GM18502 (cell line): ENCODE results near the gene TSC22D1.

Source experiments
- ATAC-seq: cut with Tn5 transposase; IDR thresholded peaks from one replicate; pipeline ENCODE4 v1.9.1; 2021; ENCODE audit warnings: mild to moderate bottlenecking; ENCODE audit not compliant: unreplicated experiment, poor library complexity

The TSC22D1 gene

GRCh38 chr13:44435142-44435918, 140.8 kb downstream of the TSC22D1 start:
- ATAC-seq = peak; percentile 74

- ATAC-seq = no peak
Observed at GRCh38 chr13:44434766-44435141, 141.4 kb downstream of the TSC22D1 start.

DNA sequence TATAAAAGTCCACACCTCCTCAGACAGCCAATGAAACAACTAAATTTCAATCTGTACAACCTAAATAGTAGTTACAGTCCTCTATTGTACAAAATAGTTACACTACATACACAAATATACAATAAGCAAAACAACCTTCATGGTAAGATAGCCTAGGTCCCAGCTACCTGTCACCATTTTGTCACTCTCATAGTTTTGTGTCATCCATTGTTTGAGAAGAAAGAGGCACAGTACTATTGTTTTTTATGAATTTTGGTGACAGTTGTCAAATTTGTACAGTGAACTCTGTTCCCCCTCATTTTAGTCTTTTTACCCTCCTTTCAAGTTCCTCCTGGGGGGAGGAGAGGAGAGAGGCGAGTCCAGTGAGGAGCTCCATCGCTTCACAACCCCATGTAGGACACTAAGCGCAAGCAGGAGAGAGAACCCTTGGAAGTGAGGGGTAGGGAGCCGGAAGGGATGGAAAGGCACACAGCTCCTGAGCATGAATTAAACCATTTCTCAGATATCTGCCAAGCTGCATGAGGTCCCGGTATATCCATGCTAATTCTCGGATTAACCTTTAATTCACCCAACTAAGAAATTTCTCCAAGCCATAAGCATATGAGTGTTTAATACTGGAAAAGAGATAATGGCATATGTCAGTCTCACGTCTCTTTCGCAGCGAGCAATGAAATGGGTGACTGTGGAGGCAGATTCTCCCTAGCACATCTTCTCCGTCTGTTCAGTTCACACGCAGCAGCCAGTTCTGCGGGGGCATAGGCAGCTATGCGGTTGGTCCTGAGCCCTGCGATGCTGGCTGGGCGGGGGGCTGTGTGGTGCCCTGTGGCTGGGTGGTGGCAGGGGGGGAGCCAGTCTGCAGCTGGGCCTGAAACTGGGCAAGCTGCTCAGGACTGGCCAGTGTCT, 142.0 kb downstream of the TSC22D1 start:
- no peak for ATAC-seq

DNA sequence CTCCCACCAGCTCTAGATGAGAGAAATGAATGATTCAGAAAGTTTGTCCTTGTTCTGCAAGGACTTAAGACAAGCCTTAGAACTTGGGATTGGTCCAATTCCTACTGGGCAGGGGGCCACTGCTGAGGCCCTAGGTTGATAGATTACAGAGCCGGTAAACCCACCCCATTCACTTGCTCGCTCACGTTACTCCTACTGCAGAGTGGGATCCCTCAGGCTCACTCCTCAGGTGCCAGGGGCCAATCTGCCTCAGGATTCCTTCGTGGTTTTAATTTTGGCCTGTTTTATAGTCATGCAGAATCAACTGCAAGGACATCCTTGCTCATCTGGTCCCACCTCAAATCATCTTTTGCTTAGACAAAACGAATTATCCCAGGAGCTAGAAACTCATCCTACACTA, 143.5 kb downstream of the TSC22D1 start:
- ATAC-seq = no peak

DNA sequence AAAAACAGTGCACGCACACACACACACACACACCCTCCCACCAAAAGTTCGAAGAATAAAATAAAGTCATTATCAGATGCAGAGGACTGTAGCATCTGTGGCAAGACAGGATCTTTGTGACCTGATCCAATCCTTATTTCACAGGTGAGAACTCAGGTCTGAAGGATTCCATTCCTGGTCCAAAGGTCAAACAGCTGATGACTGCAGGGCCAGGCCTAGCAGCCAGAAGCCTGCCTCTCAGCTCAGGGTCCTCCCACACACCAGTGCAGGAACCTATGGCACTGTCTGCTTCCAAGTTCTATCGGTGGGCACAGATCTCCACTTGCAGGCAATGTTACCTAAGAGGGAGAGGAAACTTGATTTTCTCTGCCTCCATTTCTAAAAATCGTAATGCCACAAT, 145.0 kb downstream of the TSC22D1 start:
- no peak for ATAC-seq

DNA sequence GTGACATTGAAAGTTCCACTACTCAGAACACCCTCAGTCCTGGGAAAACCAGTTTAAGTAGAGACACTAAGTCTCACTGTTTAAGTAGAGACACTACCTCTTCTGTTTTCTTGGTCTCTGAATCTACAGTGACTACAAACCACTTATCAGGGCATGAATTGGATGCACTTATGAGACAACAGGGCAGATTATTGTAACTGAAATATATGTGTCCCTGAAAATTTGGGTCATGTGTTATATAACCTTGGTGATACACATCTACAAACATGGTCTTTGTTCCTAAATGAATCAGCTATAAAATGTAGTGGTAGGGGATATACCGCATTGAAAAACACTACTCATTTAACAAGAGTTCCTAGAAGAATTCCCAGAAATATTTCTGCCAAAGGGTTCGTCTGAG, 146.8 kb downstream of the TSC22D1 start:
- ATAC-seq = no peak

DNA sequence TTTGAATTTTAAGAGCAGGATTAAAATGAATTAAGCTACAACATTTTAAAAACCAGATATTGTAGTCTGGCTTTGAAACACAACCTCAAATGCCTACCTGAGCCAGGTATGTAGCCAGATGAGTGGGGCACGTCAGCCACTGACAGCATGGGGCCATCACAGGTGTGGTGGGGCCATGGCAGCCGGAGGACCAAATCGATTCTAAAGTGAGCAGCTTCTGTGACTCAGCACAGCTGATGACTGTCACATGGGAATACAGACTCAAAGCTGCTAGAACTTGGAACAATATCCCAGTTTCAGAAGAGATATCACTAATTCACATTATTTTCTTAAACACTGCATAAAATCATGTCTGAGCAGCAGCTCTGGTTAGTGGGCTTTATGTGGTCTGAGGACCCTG, 149.7 kb downstream of the TSC22D1 start:
- ATAC-seq = no peak

DNA sequence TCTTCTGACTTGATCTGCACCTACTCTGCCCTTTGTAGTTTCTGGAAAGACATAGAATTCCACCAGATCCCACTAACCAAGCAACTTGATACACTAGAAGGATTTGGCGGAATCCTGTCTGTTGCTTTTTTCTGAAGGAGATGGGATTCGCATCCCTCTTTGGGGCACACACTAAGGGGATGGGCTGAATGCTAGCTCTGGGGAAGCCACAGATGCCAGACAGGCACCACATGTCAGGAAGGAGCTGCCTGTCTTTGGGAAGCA, 150.4 kb downstream of the TSC22D1 start:
- no peak for ATAC-seq

DNA sequence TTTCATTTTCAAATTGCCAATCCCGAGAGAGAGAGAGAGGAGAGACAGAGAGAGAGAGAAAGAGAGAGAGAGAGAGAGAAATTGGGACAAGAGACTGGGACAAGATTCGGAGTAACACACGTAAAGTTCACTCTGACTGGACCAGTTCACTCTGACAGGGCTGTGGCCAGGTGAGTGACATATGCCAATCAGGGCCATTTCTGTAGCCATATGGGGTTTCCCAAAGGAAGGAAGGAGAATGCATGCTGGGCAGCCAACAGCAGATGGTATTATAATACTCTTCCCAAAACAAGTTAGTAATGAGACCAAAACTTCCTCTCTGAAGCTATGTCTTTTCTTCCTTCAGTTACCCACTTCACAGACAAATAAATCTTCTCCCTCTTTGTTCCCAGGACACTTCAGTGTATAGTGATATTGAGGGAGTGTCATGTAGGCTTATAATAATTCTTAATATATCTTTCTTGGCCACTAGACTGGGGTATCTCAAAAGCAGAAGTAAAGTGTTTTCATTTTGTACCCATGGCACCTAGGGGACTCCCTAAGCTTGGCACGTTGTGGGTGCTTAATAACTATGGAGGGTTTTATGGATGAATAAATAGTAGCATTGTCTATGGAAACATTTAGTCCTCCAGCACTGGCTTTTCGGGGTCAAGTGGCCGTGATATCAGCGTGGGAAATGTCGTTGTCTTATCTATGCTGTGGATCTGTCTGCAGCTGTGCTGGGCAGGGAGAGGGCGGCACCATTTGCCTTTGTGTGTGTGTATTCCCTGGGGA, 150.9 kb downstream of the TSC22D1 start:
- no peak for ATAC-seq

GRCh38 chr13:44423824-44424223, 152.3 kb downstream of the TSC22D1 start:
- no peak for ATAC-seq

GRCh38 chr13:44422755-44423643, 153.1 kb downstream of the TSC22D1 start:
- ATAC-seq = no peak

GRCh38 chr13:44421853-44422525, 154.1 kb downstream of the TSC22D1 start:
- ATAC-seq = no peak

DNA sequence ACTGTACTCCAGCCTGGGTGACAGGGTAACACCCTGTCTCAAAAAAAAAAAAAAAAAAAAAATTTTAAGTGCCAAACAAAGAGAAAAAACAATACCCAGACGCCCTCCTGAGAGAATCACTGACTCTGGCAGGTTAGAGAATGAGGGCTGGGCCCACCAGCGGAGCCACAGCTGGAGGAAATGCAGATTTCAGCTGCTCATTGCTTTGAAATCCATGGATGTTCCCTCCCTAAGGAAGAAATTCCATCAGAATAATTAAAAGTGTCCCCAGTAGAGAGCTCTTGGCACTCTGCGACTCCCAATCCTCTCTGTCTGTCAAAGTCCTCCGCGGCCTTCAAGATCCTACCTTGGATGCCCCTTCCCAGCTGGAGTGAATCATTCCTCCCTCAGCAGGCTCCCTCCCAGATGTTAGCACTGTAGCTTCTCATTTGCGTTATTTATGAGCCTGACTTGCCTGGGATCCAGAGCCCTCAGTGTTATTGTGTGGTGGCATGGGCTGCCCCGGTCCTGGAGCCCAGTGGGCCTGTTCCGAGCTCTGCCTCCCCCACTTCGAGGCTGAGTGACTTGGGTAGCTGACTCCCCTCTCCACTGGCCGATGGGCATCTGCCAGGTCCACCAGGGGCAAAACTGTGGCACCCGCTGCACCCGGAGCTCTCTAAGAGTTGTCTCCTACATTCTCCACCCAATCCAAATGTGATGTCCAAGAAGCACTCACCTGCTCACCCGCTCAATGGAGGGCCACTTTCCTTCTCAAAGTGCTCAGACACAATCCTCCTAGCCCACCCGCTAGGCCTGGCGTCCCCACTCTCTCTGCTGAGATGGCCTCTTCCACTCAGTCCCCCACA, 155.5 kb downstream of the TSC22D1 start:
- ATAC-seq = no peak

DNA sequence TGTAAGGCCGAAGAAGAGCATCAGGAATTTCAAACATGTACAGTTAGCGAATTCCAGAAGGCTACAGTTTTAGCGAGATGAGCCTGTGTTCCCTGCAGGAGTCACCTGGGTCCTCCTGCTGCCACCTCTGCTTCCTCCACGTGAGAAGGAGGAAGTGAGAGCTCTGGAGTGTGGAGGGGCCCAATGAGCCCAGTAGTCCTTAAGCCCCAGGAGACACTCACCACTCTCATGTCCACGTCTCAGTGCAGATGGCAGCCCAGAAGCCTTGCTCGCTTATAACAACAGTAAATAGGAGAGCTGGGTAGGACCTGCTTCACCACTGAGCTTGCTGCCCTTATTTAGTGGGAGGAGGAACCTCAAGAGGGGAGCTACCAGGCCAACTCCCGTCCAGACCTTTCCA, 158.3 kb downstream of the TSC22D1 start:
- no peak for ATAC-seq

DNA sequence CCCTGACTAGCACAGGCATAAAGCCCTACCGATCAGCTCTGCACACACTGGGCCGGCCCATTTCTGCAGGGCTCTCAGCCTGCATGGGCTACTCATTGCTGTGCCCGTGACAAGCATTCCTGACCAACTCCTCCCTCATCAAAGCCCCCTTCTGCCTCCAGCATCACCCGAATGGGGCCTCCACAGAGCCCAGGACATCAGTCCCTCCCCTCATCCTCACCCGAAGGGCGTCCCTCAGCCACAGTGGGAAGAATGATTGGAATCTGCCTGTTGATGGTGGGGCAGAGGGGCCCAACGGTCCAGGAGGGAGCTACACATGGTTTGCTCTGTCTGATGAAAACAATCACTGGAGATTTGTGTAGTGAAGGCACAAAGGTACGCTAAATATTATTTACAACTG, 158.7 kb downstream of the TSC22D1 start:
- ATAC-seq = no peak

DNA sequence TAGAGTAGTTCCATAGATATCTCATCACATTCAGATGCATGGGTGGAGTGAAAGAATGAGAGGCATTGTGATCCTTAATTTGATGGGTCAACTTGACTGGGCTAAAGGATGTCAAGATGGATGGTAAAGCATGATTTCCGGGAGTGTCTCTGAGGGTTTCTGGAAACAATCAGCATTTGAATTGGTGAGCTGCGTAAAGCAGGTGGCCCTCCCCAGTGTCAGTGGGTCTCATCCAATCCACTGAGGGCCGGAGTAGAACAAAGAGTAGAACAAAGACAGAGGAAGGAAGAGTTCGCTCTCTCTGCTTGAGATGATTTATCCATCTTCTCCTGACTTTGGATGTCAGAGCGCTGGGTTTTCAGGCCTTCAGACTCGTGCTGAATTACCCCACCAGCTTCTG, 159.4 kb downstream of the TSC22D1 start:
- ATAC-seq = no peak

DNA sequence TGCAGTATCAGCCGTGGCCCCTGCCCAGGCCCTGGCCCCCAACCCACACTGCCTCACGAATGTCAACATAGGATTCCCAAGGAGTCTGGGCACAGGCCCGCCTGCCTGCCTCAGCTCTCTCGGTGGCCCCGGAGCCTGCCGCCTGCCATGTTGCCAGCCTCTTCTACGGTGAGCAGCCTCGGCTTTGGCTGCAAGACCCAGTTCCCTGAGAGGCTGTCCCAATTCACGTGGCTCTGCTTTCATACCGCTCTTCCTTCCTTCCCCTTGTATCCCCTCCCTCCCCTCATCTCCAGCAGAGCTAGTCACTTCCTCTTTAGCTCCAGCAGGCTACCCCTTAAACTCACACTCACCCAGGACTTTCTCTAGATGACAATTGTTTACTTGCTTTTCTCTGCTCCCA, 159.8 kb downstream of the TSC22D1 start:
- no peak for ATAC-seq

DNA sequence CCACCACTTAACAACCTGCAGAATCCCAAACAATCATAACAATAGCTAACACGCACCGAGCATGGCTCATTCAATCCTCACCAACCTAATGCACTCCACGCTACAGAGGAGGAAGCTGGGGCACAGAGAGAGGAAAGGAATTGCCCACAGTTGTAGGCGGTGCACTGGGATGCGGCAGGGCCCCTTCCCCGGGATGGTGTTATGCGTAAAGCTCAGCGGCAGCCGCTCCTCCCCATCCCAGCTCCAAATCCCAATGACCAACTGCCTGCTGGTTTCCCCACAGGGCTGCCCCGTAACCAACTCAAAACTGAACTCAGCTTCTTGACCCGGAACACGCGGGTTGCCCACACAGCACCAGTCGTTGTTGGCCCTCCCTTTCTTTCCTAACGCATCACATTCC, 160.3 kb downstream of the TSC22D1 start:
- ATAC-seq = no peak

- ATAC-seq = no peak
Observed at GRCh38 chr13:44414716-44415115, 161.4 kb downstream of the TSC22D1 start.
